NCI-H526 treated with DMSO at 0.1 percent for 48 hours (cell line): ENCODE data around the gene MAN1C1.
"Not testable (repeated sequence)": the region's sequence is repeated elsewhere in the genome, so short reads cannot be mapped to it uniquely, and the experiment has no call there.

Experiments
- DNase-seq: peaks from one replicate; lab custom pipeline; 2025; lab: John Stamatoyannopoulos, UW

MAN1C1 gene

GRCh38 chr1:25715888-25716287, 99.3 kb downstream of the MAN1C1 start:
- no peak for DNase-seq

GRCh38 chr1:25716320-25716719, 99.7 kb downstream of the MAN1C1 start:
- DNase-seq, result no peak

GRCh38 chr1:25718732-25719131, 102.1 kb downstream of the MAN1C1 start:
- DNase-seq, result no peak

GRCh38 chr1:25720624-25721023, 104.0 kb downstream of the MAN1C1 start:
- DNase-seq, result no peak

- DNase-seq, result no peak
Measured at GRCh38 chr1:25723250-25723880, 106.8 kb downstream of the MAN1C1 start.

- DNase-seq, result no peak
Measured at GRCh38 chr1:25724201-25724600, 107.6 kb downstream of the MAN1C1 start.

GRCh38 chr1:25724966-25725365, 108.4 kb downstream of the MAN1C1 start:
- no peak for DNase-seq

- DNase-seq, result no peak
Measured at GRCh38 chr1:25725482-25725881, 108.9 kb downstream of the MAN1C1 start.

- DNase-seq, result no peak
Measured at GRCh38 chr1:25727088-25727487, 110.5 kb downstream of the MAN1C1 start.

GRCh38 chr1:25727635-25728286, 111.2 kb downstream of the MAN1C1 start:
- no peak for DNase-seq

- no peak for DNase-seq
Measured at GRCh38 chr1:25728301-25728935, 111.8 kb downstream of the MAN1C1 start.

- no peak for DNase-seq
Measured at GRCh38 chr1:25729045-25729444, 112.5 kb downstream of the MAN1C1 start.

- no peak for DNase-seq
Measured at GRCh38 chr1:25729790-25730644, 113.4 kb downstream of the MAN1C1 start.

- no peak for DNase-seq
Measured at GRCh38 chr1:25731148-25731547, 114.6 kb downstream of the MAN1C1 start.

- DNase-seq, result no peak
Measured at GRCh38 chr1:25731626-25732370, 115.2 kb downstream of the MAN1C1 start.

- no peak for DNase-seq
Measured at GRCh38 chr1:25732821-25733220, 116.2 kb downstream of the MAN1C1 start.

- DNase-seq, result no peak
Measured at GRCh38 chr1:25733271-25733670, 116.7 kb downstream of the MAN1C1 start.

GRCh38 chr1:25734991-25735390, 118.4 kb downstream of the MAN1C1 start:
- DNase-seq, result not testable (repeated sequence)

- DNase-seq, result no peak
Measured at GRCh38 chr1:25735956-25736529, 119.5 kb downstream of the MAN1C1 start.

- no peak for DNase-seq
Measured at GRCh38 chr1:25737130-25737529, 120.5 kb downstream of the MAN1C1 start.

- DNase-seq, result no peak
Measured at GRCh38 chr1:25738499-25738898, 121.9 kb downstream of the MAN1C1 start.
